NB4 (cell line): ENCODE measurements around the gene HTT.
"Not testable (repeated sequence)": the region's sequence is repeated elsewhere in the genome, so short reads cannot be mapped to it uniquely, and the experiment has no call there.

Experiments used
- DNase-seq: peaks from one replicate; pipeline ENCODE4 v3.0.0; 2010; ENCODE audit warnings: low read depth
- H3K4me3 ChIP-seq: one replicate; pipeline ENCODE4 v1.5.1; 2011; ENCODE audit warnings: mild to moderate bottlenecking, low read depth, low read length, moderate library complexity
- MYC ChIP-seq: IDR thresholded peaks from 2 replicates; pipeline ENCODE4 v1.6.1; 2011; ENCODE audit warnings: low read depth, low read length
- POLR2A ChIP-seq: IDR thresholded peaks from 2 replicates; pipeline ENCODE4 v1.6.1; 2011; ENCODE audit warnings: mild to moderate bottlenecking; ENCODE audit not compliant: insufficient read length; ENCODE audit errors: extremely low read depth
- TF ChIP-seq, protein P1 (sequence below): IDR thresholded peaks from one replicate; pipeline ENCODE4 v1.5.1; 2012; ENCODE audit warnings: low read depth, low read length
- TF ChIP-seq, protein P2 (sequence below): IDR thresholded peaks from 2 replicates; pipeline ENCODE4 v1.6.1; 2011; ENCODE audit warnings: low read depth, low read length

The HTT gene

DNA sequence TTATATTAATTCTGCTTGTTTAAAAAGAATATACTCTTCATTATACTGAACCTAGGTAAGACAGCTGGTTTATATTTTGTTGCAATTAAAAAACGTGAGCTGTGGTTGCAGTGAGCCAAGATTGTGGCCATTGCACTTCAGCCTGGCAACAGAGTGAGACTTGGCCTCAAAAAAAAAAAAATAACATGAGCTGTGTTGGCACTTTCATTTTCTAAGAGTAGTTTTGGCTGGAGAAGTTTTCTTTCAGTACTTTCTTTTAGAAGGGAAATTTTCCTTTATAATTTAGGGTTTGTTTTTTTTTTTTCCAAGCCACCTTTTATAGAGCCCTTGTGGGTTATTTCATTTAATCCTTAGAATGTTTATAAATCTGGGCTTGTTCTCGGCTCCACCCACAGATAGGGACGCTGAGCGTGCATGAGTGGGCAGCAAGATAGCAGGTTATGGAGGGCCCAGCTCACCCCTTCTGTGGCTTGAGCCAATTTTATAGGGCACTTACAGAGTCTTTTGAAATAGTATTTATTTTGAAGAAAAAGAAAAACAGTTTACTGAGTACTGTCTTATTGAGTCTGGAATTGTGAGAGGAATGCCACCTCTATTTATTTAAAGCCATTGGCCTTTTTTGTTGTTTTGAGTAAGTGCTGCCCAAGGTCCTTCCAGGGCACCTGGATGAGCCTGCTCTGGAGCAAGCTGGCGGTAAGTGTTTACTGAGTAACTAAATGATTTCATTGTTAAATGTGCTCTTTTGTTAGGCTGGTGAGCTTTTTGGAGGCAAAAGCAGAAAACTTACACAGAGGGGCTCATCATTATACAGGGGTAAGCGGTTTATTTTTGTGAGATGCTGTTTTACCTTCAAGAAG, 60.9 kb downstream of the HTT start:
- no peak overlapping the region for H3K4me3 ChIP-seq
- no peak for DNase-seq
- TF ChIP-seq, protein P1, sequence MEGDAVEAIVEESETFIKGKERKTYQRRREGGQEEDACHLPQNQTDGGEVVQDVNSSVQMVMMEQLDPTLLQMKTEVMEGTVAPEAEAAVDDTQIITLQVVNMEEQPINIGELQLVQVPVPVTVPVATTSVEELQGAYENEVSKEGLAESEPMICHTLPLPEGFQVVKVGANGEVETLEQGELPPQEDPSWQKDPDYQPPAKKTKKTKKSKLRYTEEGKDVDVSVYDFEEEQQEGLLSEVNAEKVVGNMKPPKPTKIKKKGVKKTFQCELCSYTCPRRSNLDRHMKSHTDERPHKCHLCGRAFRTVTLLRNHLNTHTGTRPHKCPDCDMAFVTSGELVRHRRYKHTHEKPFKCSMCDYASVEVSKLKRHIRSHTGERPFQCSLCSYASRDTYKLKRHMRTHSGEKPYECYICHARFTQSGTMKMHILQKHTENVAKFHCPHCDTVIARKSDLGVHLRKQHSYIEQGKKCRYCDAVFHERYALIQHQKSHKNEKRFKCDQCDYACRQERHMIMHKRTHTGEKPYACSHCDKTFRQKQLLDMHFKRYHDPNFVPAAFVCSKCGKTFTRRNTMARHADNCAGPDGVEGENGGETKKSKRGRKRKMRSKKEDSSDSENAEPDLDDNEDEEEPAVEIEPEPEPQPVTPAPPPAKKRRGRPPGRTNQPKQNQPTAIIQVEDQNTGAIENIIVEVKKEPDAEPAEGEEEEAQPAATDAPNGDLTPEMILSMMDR: no peak
- TF ChIP-seq POLR2A (no peak), MYC (no peak)
- TF ChIP-seq, protein P2, sequence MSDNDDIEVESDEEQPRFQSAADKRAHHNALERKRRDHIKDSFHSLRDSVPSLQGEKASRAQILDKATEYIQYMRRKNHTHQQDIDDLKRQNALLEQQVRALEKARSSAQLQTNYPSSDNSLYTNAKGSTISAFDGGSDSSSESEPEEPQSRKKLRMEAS: no peak

- no peak overlapping the region for H3K4me3 ChIP-seq
- DNase-seq: no peak
Measured at GRCh38 chr4:3136454-3136853, 62.0 kb downstream of the HTT start.

DNA sequence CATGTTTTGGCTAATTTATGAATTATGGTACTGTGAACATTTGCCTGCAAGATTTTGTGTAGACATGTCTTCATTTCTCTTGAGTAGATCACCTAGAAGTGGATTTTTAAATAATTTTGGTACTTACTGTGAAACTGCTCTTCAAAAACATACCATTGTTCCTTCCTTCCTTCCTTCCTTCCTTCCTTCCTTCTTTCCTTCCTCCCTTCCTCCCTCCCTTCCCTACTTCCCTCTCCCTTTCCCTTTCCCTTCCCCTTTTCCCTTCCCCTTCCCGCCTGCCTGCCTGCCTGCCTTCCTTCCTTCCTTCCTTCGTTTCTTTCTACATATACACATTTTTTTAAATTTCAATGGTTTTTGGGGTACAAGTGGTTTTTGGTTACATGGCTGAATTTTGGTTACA, 63.4 kb downstream of the HTT start:
- TF ChIP-seq MYC: no peak
- TF ChIP-seq POLR2A: no peak
- TF ChIP-seq, protein P2: no peak
- TF ChIP-seq, protein P1: no peak
- H3K4me3 ChIP-seq: no peak overlapping the region
- DNase-seq: no peak

More at GRCh38 chr4:3136454-3136853, 62.0 kb downstream of the HTT start:
- no peak for TF ChIP-seq MYC
- TF ChIP-seq, protein P2: no peak
- TF ChIP-seq POLR2A: no peak
- TF ChIP-seq, protein P1: no peak

GRCh38 chr4:3145234-3145924, 70.9 kb downstream of the HTT start:
- no peak for TF ChIP-seq POLR2A
- TF ChIP-seq MYC: no peak
- TF ChIP-seq, protein P1: no peak
- TF ChIP-seq, protein P2: no peak
- DNase-seq: peak; percentile 20
- H3K4me3 ChIP-seq: no peak overlapping the region

- H3K4me3 ChIP-seq: no peak overlapping the region
- DNase-seq: no peak
- TF ChIP-seq POLR2A (no peak), MYC (no peak)
- TF ChIP-seq, protein P1: no peak
- TF ChIP-seq, protein P2: no peak
Measured at GRCh38 chr4:3148926-3149325, 74.4 kb downstream of the HTT start.

DNA sequence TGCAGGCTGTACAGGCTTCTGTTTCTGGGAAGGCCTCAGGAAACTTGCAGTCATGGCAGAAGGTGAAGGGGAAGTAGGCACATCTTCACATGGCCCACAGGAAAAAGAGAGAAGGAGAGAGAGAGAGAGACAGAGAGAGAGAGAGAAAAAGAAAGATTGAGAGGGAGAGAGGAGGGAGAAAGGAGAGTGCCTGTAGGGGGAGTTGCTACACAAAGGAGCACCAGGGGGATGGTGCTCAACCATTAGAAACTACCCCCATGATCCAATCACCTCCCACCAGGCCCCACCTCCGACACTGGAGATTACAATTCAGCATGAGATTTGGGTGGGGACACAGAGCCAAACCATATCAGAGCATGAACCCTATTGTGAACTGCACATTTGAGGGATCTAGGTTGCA, 76.8 kb downstream of the HTT start:
- not testable (repeated sequence) for DNase-seq, H3K4me3 ChIP-seq
